Sigmoid colon (tissue), 4 donors: ENCODE data around the gene TMEM185A.
"Not testable (repeated sequence)": the region's sequence is repeated elsewhere in the genome, so short reads cannot be mapped to it uniquely, and the experiment has no call there.

Source experiments
- EP300 ChIP-seq, 4 donors: sonication (generic); formaldehyde crosslinking; IDR thresholded peaks; one replicate each; pipeline ENCODE4 v1.6.1; 2017; ENCODE audit warnings: antibody characterized with exemption in 4 of 4
- POLR2A ChIP-seq, 2 donors: fragments of 450-650 bp; IDR thresholded peaks; one replicate each; pipeline ENCODE4 v1.6.1; 2016; ENCODE audit warnings: antibody characterized with exemption in 2 of 2, mild to moderate bottlenecking in 2 of 2, moderate library complexity in 2 of 2
- POLR2AphosphoS5 ChIP-seq, 4 donors: sonication (generic); formaldehyde crosslinking; IDR thresholded peaks; one replicate each; pipeline ENCODE4 v1.6.1; 2017; ENCODE audit warnings: antibody characterized with exemption in 4 of 4
- TF ChIP-seq, protein P1 (sequence below), 4 experiments: fragments of 450-650 bp in 3 of 4; fragments of 200-600 bp in 1 of 4; IDR thresholded peaks; one replicate each; pipeline ENCODE4 v1.5.1; 2016 to 2019; ENCODE audit warnings: antibody characterized with exemption in 4 of 4, mild to moderate bottlenecking in 3 of 4, moderate library complexity in 2 of 4

DNA sequence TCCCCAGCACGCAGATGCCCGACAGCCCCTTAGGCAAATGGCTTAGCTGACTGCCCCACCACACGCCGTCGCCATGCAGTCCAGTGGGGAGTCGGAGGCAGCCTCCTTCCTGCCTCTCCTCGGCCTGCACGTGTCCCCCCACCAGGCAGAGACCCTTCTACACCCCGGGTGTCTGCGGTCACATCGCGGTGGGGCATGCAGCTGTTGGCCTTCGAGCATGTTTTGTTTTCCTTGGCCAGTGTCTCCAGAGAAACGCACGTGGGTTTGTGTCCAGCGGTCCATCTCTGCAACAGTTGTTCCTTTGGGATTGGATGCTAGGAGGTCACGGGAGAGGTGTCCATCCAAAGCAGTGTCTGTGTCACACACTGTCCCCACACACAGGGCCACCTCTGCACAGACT, 36.4 kb downstream of the TMEM185A start, which contains the start of gene HSFX2:
- not testable (repeated sequence) for TF ChIP-seq POLR2A, EP300, POLR2AphosphoS5 (IDR thresholded peaks at IDR 0.05)
- TF ChIP-seq, protein P1, sequence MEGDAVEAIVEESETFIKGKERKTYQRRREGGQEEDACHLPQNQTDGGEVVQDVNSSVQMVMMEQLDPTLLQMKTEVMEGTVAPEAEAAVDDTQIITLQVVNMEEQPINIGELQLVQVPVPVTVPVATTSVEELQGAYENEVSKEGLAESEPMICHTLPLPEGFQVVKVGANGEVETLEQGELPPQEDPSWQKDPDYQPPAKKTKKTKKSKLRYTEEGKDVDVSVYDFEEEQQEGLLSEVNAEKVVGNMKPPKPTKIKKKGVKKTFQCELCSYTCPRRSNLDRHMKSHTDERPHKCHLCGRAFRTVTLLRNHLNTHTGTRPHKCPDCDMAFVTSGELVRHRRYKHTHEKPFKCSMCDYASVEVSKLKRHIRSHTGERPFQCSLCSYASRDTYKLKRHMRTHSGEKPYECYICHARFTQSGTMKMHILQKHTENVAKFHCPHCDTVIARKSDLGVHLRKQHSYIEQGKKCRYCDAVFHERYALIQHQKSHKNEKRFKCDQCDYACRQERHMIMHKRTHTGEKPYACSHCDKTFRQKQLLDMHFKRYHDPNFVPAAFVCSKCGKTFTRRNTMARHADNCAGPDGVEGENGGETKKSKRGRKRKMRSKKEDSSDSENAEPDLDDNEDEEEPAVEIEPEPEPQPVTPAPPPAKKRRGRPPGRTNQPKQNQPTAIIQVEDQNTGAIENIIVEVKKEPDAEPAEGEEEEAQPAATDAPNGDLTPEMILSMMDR (IDR thresholded peaks at IDR 0.05), result not testable (repeated sequence)
